Upper lobe of left lung (tissue), 4 donors: ENCODE results near the gene CLEC19A.

ENCODE experiments used
- CTCF ChIP-seq, 6 experiments: fragments of 450-650 bp in 4 of 6; fragments of 200-600 bp in 2 of 6; sonication (generic) in 2 of 6; IDR thresholded peaks; one replicate each; pipeline ENCODE4 v1.5.1; 2016 to 2019; ENCODE audit warnings: antibody characterized with exemption in 6 of 6
- EP300 ChIP-seq, 4 donors: sonication (generic); formaldehyde crosslinking; IDR thresholded peaks; one replicate each; pipeline ENCODE4 v1.5.1; 2017; ENCODE audit warnings: antibody characterized with exemption in 4 of 4, control low read depth in 2 of 4

GRCh38 chr16:19348125-19348524 is 62.6 kb downstream of the CLEC19A start:
- TF ChIP-seq CTCF (IDR thresholded peaks at IDR 0.05) (no peak), EP300 (IDR thresholded peaks at IDR 0.05) (no peak)
